COLO829 (cell line): ENCODE data around the gene KL.

Experiments
- DNase-seq: peaks from one replicate; pipeline ENCODE4 v3.0.0; 2012; ENCODE audit warnings: low spot score

Gene KL

GRCh38 chr13:33111414-33112110 is 95.3 kb downstream of the KL start:
- no peak for DNase-seq

DNA sequence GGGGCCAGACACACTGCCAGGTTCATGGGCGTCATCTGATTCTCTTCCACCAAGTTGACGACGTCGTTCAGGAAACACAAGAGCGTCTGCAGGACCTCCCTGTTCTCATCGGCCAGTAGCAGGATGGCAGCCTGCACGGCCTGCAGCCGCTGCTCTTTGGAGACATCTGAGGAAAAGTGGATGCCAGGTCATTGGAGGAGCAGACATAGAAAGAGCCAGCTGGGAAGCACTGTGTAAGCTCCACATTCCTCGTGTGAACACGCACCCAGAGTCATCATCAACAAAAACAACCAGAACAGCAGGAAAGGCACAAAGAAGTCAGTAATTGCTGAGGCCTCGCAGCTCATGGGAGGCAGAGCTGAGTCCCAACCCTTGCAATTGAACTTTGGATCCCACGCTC is 96.5 kb downstream of the KL start:
- no peak for DNase-seq

DNA sequence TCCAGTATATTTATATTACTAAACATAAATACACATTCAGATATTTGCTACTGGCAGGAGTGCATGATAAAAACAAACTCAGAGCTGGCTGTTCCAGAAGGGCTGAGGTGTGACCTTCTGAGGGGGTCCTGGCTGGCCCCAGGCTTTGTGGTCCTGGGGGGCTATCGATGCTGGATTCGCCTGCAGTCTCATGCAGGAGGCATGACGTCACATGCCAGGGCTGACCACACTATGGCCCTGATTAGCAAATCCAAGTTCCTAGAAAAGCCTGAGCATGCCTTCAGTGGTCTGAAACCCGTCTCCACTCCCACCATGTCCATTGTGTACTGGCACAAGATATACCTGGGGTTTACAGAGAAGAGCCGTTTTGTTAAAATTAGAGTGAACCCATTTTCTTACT is 97.9 kb downstream of the KL start:
- no peak for DNase-seq

DNA sequence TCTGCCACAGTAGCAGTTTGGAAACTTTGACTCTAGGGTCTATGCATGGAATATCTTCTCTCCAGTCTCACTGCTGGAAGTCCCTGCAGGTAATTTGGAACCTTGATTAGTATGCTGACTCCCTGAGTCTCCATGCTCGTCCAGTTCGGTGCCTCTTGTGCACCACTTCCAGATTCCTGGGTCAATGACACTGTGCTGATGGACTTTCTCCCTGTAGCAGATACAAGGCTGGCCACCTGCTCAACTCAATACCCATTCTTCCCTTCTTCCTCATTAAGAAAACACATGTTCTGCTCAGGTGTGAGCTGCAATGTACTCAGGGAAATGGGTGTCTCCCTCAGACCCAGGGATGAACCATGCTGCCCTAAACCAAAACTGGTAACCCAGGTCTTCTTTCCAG is 99.1 kb downstream of the KL start:
- no peak for DNase-seq
